NCI-H345 treated with DMSO at 0.1 percent for 48 hours (cell line): ENCODE measurements around the gene PRIMA1.

Source experiments
- DNase-seq: peaks from one replicate; lab custom pipeline; 2025; ENCODE audit not compliant: unreplicated experiment; lab: John Stamatoyannopoulos, UW

PRIMA1 gene

GRCh38 chr14:93733631-93734030, 54.7 kb downstream of the PRIMA1 start:
- no peak for DNase-seq

- DNase-seq, result no peak
These were observed 55.1 kb downstream of the PRIMA1 start for GRCh38 chr14:93733231-93733630.

- no peak for DNase-seq
These were observed 55.8 kb downstream of the PRIMA1 start for GRCh38 chr14:93732524-93732923.

GRCh38 chr14:93731753-93732152, 56.5 kb downstream of the PRIMA1 start:
- no peak for DNase-seq

- DNase-seq, result no peak
These were observed 58.3 kb downstream of the PRIMA1 start for GRCh38 chr14:93729993-93730392.

- DNase-seq, result no peak
These were observed 59.7 kb downstream of the PRIMA1 start for GRCh38 chr14:93728651-93729016.

- no peak for DNase-seq
These were observed 60.2 kb downstream of the PRIMA1 start for GRCh38 chr14:93727917-93728650.

GRCh38 chr14:93727039-93727740, 61.1 kb downstream of the PRIMA1 start:
- no peak for DNase-seq

- no peak for DNase-seq
These were observed 62.3 kb downstream of the PRIMA1 start for GRCh38 chr14:93725993-93726392.

GRCh38 chr14:93725002-93725582, 63.2 kb downstream of the PRIMA1 start:
- DNase-seq, result no peak

- DNase-seq, result no peak
These were observed 65.3 kb downstream of the PRIMA1 start for GRCh38 chr14:93723001-93723400.

- no peak for DNase-seq
These were observed 67.3 kb downstream of the PRIMA1 start for GRCh38 chr14:93720981-93721483.

GRCh38 chr14:93720076-93720815, 68.0 kb downstream of the PRIMA1 start:
- DNase-seq, result no peak

GRCh38 chr14:93719256-93719655, 69.0 kb downstream of the PRIMA1 start:
- DNase-seq, result no peak

GRCh38 chr14:93717668-93718320, 70.5 kb downstream of the PRIMA1 start:
- DNase-seq, result no peak

GRCh38 chr14:93716746-93717667, 71.3 kb downstream of the PRIMA1 start:
- DNase-seq, result no peak

- no peak for DNase-seq
These were observed 72.1 kb downstream of the PRIMA1 start for GRCh38 chr14:93716002-93716745.

- DNase-seq, result no peak
These were observed 72.9 kb downstream of the PRIMA1 start for GRCh38 chr14:93715279-93715927.

- DNase-seq, result peak; percentile 25
These were observed 73.7 kb downstream of the PRIMA1 start for GRCh38 chr14:93714605-93715004.
